H1 (cell line): ENCODE results near the gene ASIC2.

Experiments
- CTCF ChIP-seq, 3 experiments: IDR thresholded peaks; 1 replicate in 2 of 3; 2 replicates in 1 of 3; pipeline versions ENCODE4 v1.5.1 to v1.6.1; 2011; ENCODE audit warnings: low read length in 3 of 3, mild to moderate bottlenecking in 3 of 3, inconsistent platforms in 2 of 3, low read depth in 1 of 3, moderate library complexity in 1 of 3; ENCODE audit not compliant: insufficient read depth in 1 of 3; ENCODE audit errors: control extremely low read depth in 1 of 3
- RAD21 ChIP-seq, 2 experiments: IDR thresholded peaks in 1 of 2; conservative IDR thresholded peaks in 1 of 2; 2 replicates each; pipeline ENCODE4 v1.6.1; 2011; ENCODE audit warnings: low read depth in 2 of 2, low read length in 2 of 2, improper control_type of control experiment in 1 of 2, inconsistent platforms in 1 of 2, mild to moderate bottlenecking in 1 of 2, moderate library complexity in 1 of 2

- no peak for TF ChIP-seq RAD21 (IDR thresholded peaks at IDR 0.05 in 1 of 2, conservative IDR thresholded peaks at IDR 0.05 in 1 of 2; ENCODE audit: low read depth in 2 of 2, low read length in 2 of 2)
- no peak for TF ChIP-seq CTCF (IDR thresholded peaks at IDR 0.05; ENCODE audit: control extremely low read depth in 1 of 3, insufficient read depth in 1 of 3, low read depth in 1 of 3, low read length in 3 of 3)
These were observed 5.9 kb downstream of the ASIC2 start for GRCh38 chr17:33287096-33287725.
